AG09319 (cell line): ENCODE measurements around the gene NEU2.
A peak's percentile ranks its signal among the peaks of the same experiment; 100 is the strongest.

Source experiments
- DNase-seq: peaks from one replicate; pipeline ENCODE4 v3.0.0-alpha.2; 2010; ENCODE audit warnings: low read depth; ENCODE audit errors: extremely low read depth
- TF ChIP-seq, protein P1 (sequence below): IDR thresholded peaks from 2 replicates; pipeline ENCODE4 v1.5.1; 2011; ENCODE audit warnings: low read depth, mild to moderate bottlenecking, inconsistent platforms, low read length, moderate library complexity

NEU2 gene

DNA sequence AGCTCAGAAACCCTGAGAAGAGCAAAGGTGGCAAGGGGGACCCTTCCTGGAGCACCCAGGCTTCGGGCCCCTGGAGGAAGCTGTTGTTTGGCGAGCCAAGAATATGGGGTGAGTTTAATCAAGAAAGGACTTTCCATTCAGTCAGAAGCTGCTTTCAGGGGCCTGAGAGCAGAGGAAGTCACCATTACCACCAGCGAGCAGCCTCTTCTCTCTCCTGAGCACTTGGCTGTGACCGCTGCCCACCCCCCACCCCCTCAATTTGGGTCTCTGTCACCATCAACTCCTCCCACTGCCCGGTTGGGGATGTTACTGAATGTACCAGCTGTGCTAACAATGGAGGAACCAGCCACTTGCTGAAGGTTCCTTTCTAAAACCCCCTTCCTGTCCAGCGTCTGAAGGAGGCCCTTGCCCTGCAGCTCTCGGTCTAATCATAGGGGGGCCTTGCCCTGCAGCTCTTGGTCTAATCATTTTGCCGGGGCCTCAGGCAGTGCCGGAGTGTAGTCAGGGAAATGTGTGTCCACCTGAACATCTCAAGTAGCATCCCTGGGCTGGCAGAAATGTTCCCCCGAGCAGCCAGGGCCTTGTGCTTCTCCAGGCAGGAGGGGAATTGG, 28.6 kb downstream of the NEU2 start:
- DNase-seq: no peak
- TF ChIP-seq, protein P1, sequence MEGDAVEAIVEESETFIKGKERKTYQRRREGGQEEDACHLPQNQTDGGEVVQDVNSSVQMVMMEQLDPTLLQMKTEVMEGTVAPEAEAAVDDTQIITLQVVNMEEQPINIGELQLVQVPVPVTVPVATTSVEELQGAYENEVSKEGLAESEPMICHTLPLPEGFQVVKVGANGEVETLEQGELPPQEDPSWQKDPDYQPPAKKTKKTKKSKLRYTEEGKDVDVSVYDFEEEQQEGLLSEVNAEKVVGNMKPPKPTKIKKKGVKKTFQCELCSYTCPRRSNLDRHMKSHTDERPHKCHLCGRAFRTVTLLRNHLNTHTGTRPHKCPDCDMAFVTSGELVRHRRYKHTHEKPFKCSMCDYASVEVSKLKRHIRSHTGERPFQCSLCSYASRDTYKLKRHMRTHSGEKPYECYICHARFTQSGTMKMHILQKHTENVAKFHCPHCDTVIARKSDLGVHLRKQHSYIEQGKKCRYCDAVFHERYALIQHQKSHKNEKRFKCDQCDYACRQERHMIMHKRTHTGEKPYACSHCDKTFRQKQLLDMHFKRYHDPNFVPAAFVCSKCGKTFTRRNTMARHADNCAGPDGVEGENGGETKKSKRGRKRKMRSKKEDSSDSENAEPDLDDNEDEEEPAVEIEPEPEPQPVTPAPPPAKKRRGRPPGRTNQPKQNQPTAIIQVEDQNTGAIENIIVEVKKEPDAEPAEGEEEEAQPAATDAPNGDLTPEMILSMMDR: no peak

DNA sequence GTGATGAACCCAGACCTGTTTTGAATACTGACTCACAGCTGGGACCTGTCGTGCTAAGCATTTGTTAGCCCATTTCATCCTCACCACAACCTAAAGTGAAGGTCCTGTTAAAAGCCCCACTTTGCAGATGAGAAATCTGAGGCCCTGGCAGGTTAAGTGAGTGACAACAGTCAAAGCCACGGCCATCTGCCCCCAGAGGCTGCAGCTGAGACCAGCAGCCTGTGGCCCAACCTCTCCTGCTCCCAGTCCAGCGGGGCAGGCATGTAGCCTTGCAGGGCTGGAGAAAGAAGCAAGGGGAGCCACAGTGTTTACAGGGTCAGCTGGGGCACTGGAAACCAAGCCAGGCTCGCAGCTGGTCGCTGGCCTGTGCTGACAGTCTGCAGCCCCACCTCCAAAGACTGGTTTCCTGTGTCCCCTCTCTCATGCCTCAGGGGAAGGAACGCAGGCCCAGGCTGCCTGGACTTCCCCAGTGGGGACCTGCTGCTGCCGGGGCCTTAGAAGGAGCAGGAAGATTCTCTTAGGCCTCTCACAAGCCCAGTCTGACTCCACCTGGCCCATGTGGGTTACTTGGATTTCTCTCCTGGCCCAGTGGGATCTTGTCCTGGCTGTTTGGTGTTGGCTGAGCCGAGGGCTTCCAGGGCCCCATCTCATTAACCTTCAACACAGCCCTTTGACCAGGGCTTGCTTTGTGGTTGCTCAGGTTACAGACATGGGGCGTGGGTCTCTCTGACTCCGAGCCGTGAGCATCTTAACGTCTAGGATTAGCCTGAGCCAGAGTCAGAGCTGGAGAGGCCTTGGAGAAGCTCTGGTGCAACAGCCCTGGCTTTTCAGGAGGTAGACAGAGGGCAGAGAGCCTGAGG, 29.3 kb downstream of the NEU2 start:
- TF ChIP-seq, protein P1: peak; percentile 4
- no peak for DNase-seq

DNA sequence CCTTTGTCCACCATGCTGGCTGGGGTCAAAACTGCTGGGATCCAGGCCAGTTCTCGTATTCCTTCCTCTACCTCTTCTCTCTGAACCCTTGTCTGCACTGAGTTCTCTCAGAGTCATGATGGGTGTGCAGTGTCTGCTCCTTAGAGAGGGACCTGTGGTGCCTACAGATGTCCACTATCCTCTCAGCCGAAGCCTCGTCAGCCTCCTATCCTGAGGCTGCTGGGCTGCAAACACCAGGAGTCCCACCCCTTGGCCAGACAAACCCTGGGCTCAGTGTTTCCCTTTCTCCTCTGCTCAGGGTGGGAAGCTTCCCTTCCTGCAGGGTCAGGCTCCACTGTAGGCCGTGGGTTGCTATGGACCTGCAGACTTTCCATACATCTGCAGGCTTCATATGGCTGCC, 30.0 kb downstream of the NEU2 start:
- TF ChIP-seq, protein P1: no peak
- DNase-seq: no peak

DNA sequence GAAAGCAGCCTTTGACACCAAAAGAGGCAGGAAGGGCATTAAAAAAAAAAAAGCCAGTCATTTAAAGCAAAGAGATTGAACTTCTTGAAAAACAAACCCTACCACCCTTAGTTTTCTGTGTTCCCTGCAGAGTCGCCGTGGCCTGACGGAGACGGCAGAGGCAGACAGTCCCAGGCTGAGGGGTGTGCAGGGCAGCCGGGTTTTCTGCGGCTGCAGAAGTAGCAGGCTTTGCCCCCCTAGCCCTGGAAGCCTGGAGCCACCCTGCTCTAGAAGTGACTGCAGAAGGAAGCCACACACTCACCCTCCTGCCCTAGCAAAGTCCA, 30.4 kb downstream of the NEU2 start:
- TF ChIP-seq, protein P1: no peak

DNA sequence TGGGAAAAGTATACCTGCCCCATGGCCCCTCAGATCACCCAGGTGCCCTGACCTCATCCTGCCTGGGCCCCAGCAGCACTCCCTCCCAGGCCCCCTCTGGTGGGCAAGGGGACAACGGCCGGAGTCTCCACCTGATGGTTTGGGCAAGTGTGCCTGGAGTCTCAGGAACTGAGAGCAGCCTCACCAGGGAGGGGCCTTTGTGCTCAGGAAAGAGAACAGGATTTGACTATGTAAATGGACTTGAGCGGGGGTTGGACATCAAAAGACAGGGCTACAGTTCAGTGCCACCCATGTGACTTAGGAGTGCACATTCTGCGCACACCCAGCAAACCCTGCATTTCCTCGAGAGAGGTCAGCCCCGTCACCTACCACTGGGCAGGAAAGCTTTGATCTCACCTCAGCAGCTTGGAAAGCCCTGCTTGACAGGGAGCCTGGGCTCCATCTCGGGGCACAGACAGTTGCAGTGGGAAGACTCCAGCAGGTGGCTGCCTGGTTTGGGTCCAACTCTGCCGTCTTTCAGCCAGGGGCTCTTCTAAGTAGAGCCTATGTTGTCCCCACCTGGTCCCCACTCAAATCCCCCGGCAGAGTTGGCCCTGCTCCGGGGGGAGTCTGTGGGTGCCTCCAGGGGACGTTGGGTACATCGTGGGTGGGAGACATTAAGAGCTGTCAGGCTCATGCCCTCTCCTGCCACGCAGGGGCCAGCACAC, 30.9 kb downstream of the NEU2 start:
- no peak for DNase-seq
- TF ChIP-seq, protein P1: no peak

More for the DNA sequence above, 30.4 kb downstream of the NEU2 start:
- no peak for DNase-seq

DNA sequence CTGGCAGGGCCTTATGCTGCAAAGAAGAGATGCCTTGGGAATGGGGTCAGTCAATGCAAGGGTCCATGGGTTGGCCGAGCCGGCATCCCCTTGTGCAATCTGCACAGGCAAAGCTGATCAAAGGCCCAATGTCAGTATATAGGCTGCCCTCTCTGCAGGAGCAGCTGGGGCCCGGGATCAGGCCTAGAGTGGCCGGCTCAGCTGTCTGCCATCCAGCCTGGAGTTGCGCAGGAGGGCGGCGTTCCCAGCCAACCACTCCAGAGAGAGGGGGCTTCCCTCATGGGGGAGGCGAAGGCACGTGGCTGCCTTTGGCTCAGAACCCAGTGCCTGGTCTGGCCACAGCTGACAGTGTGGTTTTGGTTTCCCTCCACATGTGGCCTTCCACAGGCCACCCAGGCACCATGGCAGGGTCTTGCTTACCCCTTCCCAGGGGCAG, 31.5 kb downstream of the NEU2 start:
- TF ChIP-seq, protein P1: no peak
- DNase-seq: no peak
